GM21381 (cell line): Measurements from ENCODE around the gene MPRIP.
A peak's percentile ranks its signal among the peaks of the same experiment; 100 is the strongest.

Experiments
- ATAC-seq: cut with Tn5 transposase; IDR thresholded peaks from one replicate; pipeline ENCODE4 v1.9.1; 2021; ENCODE audit warnings: mild to moderate bottlenecking, moderate library complexity; ENCODE audit not compliant: unreplicated experiment

Gene MPRIP

GRCh38 chr17:17028878-17029535 is 13.2 kb upstream of the MPRIP start:
- no peak for ATAC-seq

DNA sequence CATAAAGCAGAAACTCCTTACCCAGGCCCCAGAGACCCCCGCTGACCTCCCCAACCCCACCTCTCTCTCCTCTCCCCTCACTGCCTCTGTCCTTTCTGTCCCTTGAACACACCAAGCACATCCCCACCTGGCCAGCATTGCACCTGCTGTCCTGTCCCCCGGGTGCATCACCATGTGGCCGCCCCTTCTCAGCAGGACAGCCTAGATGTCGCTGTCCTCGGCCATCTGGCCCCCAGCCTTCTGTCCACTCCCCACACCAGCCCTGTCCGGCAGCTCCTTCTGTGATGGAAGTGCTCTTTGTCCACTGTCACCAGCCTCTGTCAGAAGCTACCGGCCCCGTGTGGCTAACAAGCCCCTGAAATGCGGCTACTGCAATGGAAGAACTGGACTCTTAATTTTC is 12.3 kb upstream of the MPRIP start:
- ATAC-seq = no peak

GRCh38 chr17:17030515-17031211 is 11.6 kb upstream of the MPRIP start:
- ATAC-seq = no peak

GRCh38 chr17:17032131-17032692 is 10.0 kb upstream of the MPRIP start:
- ATAC-seq = no peak

DNA sequence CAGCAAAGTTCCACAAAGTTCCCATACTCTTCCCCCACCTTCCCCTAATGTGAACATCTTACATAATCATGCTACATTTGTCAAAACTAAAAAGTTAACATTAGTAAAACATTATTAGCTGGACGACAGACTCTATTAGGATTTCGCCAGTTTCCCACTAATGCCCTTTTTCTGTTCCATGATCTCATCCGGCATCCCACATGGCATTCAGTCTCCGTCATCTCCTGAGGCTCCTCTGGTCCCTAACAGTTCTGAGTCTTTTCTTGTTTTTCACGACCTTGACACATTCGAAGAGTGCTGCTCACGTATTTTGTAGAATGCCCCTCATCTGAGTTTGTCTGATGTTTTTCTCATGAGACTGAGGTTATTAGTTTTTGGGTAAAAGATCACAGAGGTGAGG is 8.8 kb upstream of the MPRIP start:
- ATAC-seq = no peak

DNA sequence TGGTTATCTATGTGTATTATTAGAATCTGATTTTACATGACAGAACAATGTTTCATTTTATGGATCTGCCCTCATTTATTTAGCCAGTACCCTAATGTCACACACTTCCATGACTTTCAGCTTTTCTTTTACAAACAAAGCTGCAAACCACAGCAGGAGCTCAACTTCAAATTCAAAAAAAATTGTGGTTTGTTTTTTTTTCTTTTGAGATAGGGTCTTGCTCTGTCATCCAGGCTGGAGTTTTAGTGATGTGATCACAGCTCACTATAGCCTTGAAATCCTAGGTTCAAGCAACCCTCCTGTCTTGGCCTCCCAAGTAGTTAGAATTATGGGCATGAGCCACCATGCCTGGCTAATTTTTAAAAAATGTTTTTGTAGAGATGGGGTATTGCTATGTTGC is 8.2 kb upstream of the MPRIP start:
- no peak for ATAC-seq

DNA sequence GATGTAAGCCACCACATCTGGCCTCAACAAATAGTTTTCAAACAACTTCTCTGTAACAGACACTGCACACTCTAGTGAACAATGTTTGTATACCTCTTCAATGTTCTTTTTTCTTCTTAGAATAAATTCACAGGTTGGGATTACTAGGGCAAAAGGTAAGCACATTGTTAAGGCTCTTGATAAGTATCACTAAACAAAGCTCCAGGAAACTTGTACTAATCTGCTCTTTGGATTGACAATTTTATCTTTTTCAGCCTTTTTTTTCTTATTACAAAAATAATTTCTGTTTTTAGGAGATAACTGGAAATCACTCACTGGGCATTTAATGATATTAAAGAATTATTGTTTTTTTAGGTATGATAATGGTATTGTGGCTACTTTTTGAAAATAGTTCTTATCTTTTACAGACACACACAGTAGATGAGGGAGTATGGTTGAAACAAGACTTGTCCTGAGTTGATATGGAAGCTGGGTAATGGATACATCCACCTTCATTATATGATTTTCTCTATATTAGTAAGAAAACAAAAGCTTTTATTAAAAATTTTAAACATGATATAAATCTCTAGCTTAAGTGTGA is 7.7 kb upstream of the MPRIP start:
- ATAC-seq = no peak

GRCh38 chr17:17035490-17035889 is 6.8 kb upstream of the MPRIP start:
- no peak for ATAC-seq

DNA sequence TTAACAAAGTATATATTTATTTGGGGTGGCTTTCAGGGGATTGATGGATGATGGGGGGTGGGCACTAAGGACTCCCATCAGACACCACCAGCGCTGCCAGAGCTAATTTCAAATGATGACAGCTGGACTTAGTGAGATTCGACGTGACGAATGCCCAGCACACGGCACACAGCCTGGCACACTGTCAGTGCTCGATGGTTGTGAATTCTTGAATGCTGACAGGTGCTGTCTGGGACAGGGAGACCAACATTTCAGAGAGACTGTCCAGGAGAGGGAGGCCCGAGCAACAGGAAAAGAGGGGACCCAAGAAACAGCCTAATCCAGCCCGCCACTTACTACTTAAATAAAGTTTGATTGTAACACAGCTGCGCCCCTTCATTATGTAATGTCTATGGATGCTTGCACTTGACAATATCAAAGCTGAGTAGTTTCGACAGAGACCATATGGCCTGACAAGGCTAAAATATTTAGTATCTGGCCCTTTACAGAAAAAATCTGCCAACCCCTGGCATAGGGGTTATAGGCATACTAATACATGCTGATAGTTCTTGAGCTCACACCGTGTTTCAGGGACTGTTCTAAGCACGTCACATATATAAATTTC is 6.2 kb upstream of the MPRIP start:
- no peak for ATAC-seq

DNA sequence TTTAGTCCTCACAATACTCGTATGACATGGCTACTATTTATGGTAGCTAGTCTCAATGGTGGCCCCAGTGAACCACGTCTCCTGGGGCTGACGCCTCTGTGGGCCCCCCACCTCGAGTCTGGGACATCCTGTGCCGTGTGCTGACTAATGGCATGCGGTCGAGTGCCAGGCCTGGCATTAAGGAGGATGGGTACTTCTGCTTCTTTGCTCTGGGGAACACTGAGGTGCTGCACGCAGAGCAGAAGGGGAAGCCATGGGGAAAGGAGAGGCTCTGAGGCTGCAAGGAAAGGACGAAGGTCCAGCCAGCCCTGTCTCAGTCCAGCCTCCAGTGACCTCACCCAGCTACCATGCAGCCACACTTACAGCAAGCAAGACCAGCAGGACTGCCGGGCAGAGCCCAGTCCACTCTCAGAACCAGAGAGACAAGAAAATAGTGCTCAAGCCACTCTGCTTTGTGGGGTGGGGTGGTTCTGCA is 5.7 kb upstream of the MPRIP start:
- ATAC-seq = no peak

GRCh38 chr17:17039911-17040310 is 2.3 kb upstream of the MPRIP start:
- ATAC-seq = no peak

DNA sequence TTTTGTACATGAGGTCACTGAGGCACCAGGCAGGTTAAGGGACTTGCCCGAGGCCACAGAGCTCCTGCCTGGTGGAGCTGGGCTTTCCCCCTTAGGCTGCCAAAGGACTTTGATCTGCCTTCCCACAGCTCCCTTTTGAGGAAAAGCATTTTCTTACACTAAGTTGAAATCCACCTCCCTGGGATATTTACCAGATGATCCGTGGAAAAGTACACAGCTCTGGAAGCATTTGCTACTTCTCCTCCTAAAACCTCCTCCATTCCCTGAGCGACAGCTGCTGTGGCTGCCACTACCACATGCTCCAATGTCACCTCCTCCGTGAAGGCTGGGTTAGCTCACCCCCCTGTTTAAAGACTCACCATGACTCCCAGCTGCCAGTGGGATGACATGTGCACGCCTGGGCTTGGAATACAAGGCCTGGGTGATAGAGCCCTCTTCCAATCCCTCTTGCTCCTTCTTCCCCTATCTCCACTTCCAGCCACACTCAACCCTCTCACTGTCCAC is 1.2 kb upstream of the MPRIP start:
- no peak for ATAC-seq

DNA sequence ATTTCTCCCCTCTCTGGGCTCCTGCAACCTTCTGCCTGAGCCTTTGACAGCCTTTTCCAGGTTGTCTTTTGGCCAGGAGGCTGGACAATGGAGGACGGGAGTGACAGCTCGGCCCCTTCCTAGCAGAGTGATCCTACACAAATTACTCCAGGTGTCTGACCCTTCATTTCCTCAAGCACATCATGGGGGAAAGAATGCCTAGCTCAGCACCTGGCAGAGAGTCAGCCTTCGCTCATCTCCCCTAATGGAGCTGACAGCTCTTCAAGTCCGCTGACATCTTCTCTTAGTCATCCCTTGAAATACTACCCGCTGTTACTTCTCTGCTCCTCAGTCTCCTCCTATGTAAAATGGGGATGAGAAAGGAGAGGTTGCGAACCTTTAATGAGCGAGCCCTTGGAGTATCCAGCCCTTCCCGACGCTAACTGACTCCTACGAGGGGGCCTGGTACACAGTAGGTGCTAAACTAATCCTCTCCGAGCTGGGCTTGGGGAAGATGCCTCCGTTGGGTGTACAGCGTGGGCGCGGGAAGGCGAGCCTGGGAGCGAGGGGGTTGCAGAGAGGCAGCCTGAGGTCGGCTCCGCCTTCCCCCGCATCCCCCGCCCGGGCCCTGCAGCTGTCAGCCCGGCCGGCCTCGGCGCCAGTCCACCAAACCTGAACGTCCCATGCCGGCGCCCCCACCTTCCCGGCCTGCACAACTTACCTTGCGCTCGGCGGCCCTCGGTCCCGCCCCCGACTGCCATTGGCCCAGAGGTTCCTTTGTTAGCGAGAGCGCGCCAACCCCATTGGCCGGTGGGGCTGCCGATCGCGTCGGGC is 480 bp upstream of the MPRIP start:
- ATAC-seq = peak; percentile 93

GRCh38 chr17:17042851-17043460 is 699 bp downstream of the MPRIP start:
- ATAC-seq = no peak

- ATAC-seq = no peak
Measured at GRCh38 chr17:17043461-17044271, 1.4 kb downstream of the MPRIP start.

DNA sequence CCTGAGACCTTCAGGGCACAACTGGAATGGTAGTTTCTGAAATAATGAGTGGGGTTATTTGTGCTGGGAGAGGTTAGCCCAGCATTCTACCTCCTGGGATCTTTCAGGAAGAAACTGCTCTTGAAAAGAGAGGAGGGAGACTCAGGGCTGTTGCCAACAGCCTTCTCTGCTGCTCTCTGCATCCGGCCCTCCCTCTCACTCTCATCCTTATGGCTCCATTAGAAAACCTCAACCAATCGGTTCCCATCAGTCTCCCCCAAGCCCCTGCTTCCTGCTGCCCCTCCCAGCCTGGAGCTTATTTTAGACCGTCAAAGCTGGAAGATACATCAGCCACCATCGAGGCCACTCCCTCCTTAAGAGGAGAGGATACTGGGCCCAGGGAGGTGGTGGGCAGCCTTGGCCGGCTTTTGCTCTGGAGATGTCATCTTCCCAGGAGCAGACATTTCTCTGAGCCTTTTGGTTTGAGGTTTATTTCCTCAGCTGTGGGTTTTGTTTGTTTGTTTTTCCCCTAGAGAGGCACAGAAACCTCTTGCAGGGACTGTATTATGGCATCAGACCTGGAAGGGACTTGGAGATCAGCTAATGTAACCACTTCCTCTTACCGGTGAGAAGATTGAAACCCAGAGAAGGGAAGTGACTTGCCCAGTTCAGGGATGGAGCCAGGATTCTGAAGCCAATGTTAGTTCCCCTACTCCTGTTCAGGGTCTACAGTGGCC is 2.7 kb downstream of the MPRIP start:
- peak; percentile 26 for ATAC-seq

- ATAC-seq = no peak
Measured at GRCh38 chr17:17048106-17048505, 5.8 kb downstream of the MPRIP start.
